Measurements from ENCODE around the gene LARP4B.
A peak's percentile ranks its signal among the peaks of the same experiment; 100 is the strongest.

LARP4B gene

GRCh38 chr10:867807-868206, 63.7 kb downstream of the LARP4B start:
- DNase-seq (ENCODE audit: low read depth, low spot score), result no peak

- no peak for DNase-seq (ENCODE audit: low read depth, low spot score)
Measured at GRCh38 chr10:866577-866941, 64.9 kb downstream of the LARP4B start.

GRCh38 chr10:865924-866576, 65.5 kb downstream of the LARP4B start:
- DNase-seq (ENCODE audit: low read depth, low spot score), result no peak

- no peak for DNase-seq (ENCODE audit: low read depth, low spot score)
Measured at GRCh38 chr10:865257-865656, 66.2 kb downstream of the LARP4B start.

GRCh38 chr10:860519-860918, 71.0 kb downstream of the LARP4B start:
- DNase-seq (ENCODE audit: low read depth, low spot score), result no peak

- DNase-seq (ENCODE audit: low read depth, low spot score), result peak; percentile 13
Measured at GRCh38 chr10:856416-857157, 74.9 kb downstream of the LARP4B start.

GRCh38 chr10:855671-856070, 75.8 kb downstream of the LARP4B start:
- DNase-seq (ENCODE audit: low read depth, low spot score), result no peak

- DNase-seq (ENCODE audit: low read depth, low spot score), result no peak
Measured at GRCh38 chr10:855079-855478, 76.4 kb downstream of the LARP4B start.

GRCh38 chr10:853017-853416, 78.5 kb downstream of the LARP4B start:
- DNase-seq (ENCODE audit: low read depth, low spot score), result no peak

GRCh38 chr10:852386-852785, 79.1 kb downstream of the LARP4B start:
- DNase-seq (ENCODE audit: low read depth, low spot score), result no peak

- no peak for DNase-seq (ENCODE audit: low read depth, low spot score)
Measured at GRCh38 chr10:851901-852300, 79.6 kb downstream of the LARP4B start.

- no peak for DNase-seq (ENCODE audit: low read depth, low spot score)
Measured at GRCh38 chr10:850093-850492, 81.4 kb downstream of the LARP4B start.

- DNase-seq (ENCODE audit: low read depth, low spot score), result no peak
Measured at GRCh38 chr10:847868-848267, 83.6 kb downstream of the LARP4B start.

GRCh38 chr10:846126-846685, 85.3 kb downstream of the LARP4B start:
- DNase-seq (ENCODE audit: low read depth, low spot score), result no peak

- DNase-seq (ENCODE audit: low read depth, low spot score), result no peak
Measured at GRCh38 chr10:845526-845925, 86.0 kb downstream of the LARP4B start.

GRCh38 chr10:844552-844951, 87.0 kb downstream of the LARP4B start:
- no peak for DNase-seq (ENCODE audit: low read depth, low spot score)

GRCh38 chr10:843703-844102, 87.8 kb downstream of the LARP4B start:
- DNase-seq (ENCODE audit: low read depth, low spot score), result no peak

- DNase-seq (ENCODE audit: low read depth, low spot score), result no peak
Measured at GRCh38 chr10:842795-843194, 88.7 kb downstream of the LARP4B start.

- DNase-seq (ENCODE audit: low read depth, low spot score), result no peak
Measured at GRCh38 chr10:841535-841934, 90.0 kb downstream of the LARP4B start.

GRCh38 chr10:839550-840205, 91.8 kb downstream of the LARP4B start:
- DNase-seq (ENCODE audit: low read depth, low spot score), result no peak

- DNase-seq (ENCODE audit: low read depth, low spot score), result no peak
Measured at GRCh38 chr10:836782-837181, 94.7 kb downstream of the LARP4B start.

- DNase-seq (ENCODE audit: low read depth, low spot score), result no peak
Measured at GRCh38 chr10:834493-834892, 97.0 kb downstream of the LARP4B start.

GRCh38 chr10:829241-829640, 102.3 kb downstream of the LARP4B start:
- no peak for DNase-seq (ENCODE audit: low read depth, low spot score)

Data from smooth muscle cell of the brain vasculature (primary cell).